HG03066 (cell line): ENCODE results near the gene MGMT.

Experiments
- ATAC-seq: cut with Tn5 transposase; IDR thresholded peaks from one replicate; pipeline ENCODE4 v1.9.1; 2021; ENCODE audit warnings: low read depth; ENCODE audit not compliant: unreplicated experiment

MGMT gene

GRCh38 chr10:129449893-129450292 is 17.1 kb upstream of the MGMT start:
- ATAC-seq: no peak

GRCh38 chr10:129450391-129450790 is 16.6 kb upstream of the MGMT start:
- no peak for ATAC-seq

GRCh38 chr10:129455625-129456024 is 11.4 kb upstream of the MGMT start:
- ATAC-seq: no peak

- no peak for ATAC-seq
These were observed 7.1 kb upstream of the MGMT start for GRCh38 chr10:129459762-129460539.

- no peak for ATAC-seq
These were observed 4.7 kb upstream of the MGMT start for GRCh38 chr10:129462257-129462795.

GRCh38 chr10:129464251-129464650 is 2.8 kb upstream of the MGMT start:
- ATAC-seq: no peak

GRCh38 chr10:129465796-129466702 is 992 bp upstream of the MGMT start:
- peak; percentile 2 for ATAC-seq

GRCh38 chr10:129467359-129468064 is 471 bp downstream of the MGMT start:
- ATAC-seq: no peak

- no peak for ATAC-seq
These were observed 1.1 kb downstream of the MGMT start for GRCh38 chr10:129468187-129468586.

GRCh38 chr10:129470103-129470851 is 3.2 kb downstream of the MGMT start:
- no peak for ATAC-seq

GRCh38 chr10:129471447-129472175 is 4.6 kb downstream of the MGMT start:
- ATAC-seq: no peak

- ATAC-seq: no peak
These were observed 5.9 kb downstream of the MGMT start for GRCh38 chr10:129472696-129473555.

- no peak for ATAC-seq
These were observed 7.6 kb downstream of the MGMT start for GRCh38 chr10:129474642-129475041.

GRCh38 chr10:129476431-129476830 is 9.4 kb downstream of the MGMT start:
- ATAC-seq: no peak

- no peak for ATAC-seq
These were observed 10.0 kb downstream of the MGMT start for GRCh38 chr10:129477051-129477450.

GRCh38 chr10:129481641-129482040 is 14.6 kb downstream of the MGMT start:
- no peak for ATAC-seq

- no peak for ATAC-seq
These were observed 16.5 kb downstream of the MGMT start for GRCh38 chr10:129483430-129484010.

- no peak for ATAC-seq
These were observed 19.8 kb downstream of the MGMT start for GRCh38 chr10:129486805-129487204.
